ENCODE measurements around the gene CHD2.

CHD2 gene

DNA sequence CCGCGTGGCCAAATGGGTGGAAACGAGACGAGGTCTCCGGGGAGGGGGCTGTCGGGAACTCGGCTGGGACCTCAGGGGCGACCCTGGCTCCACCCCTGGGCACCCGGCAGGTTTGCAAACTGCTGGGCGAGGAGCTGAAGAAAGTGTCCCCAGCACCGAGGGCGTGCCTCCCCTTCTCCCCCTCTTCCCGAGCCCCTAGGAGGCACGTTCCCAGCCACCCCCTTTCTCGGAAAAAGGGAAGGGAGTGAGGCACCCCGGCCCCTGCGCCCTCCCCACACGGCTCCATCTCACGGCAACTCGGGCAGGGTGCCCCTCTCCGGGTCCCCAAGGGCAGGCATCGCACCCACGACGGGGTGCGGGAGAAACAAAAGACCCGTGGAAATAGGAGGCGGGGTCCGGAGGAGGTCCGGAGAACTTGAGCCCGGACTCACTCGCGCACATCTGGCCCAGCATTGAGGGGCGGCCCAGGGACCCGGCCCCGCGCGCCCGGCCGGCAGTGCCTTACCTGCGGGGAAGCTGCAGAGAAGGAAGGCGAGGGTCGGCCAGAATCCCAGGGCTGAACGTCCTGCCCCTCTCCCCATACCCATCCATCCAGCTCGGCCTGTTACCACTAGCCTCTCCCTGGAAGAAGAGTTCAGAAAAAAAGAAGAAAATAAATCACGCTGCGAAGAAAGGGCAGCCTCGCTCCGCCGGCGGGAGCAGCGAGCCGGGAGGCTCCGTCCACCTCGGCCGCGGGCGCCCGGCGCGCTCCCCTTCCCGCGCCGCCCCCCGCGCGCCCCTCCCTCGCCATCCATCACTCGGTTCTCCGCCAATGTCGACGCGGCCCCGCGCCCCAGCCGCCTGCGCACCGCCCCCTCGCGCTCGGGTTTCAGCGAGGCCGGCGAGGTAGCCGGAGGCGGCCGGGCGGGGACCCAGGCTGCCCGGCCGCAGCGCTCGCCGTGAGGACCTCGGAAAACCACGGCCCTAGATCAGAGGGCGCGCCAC is 172.6 kb downstream of the CHD2 start:
- peak; percentile 88 for DNase-seq

DNA sequence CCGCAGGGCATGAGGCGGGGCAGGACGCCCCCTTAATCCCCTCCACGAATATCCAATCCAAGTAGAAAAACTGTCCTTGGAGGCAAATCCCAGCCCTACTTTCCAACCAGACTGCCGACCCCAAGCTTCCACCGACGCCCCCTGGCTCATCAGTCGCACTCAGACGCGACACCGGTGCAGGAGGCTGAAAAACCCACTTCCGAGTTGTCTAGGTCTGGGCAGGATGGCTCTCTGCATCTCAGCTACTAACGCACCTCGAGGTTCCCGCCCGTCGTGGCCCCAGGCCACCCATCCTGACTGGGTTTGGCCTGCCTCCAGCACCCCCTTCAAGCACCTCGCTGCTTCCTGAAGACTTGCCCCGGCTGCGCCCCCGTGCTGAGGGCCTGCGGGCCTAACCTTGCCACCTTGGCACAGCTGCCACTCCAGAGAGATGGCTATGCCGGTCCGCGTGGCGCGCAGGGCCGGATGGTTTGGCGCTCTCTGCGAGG is 173.4 kb downstream of the CHD2 start:
- DNase-seq: no peak

- no peak for DNase-seq
Measured at GRCh38 chr15:93074599-93074998, 174.5 kb downstream of the CHD2 start.

DNA sequence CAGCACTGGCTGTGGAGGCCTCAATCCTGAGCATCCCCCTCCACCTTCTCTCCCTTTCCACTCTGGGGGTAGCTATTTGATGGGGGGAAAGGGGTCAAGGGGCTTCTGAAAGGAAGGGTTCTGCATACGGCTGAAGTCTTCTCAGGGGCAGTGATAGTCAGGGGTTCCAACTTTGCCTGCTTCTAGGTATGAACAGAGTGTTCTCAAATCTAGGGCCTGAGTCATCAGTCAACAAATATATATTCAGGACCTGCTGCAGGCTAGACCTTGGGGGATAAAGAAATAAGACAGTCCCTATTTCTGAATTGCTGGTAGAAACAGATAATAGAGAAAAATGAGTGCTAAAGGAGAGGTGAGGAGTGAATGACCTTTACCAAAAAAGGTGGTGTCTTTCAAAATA is 176.1 kb downstream of the CHD2 start:
- DNase-seq: no peak

GRCh38 chr15:93076875-93077274 is 176.8 kb downstream of the CHD2 start:
- DNase-seq: no peak

Data from NCI-H69 (cell line).